DND-41 (cell line): Measurements from ENCODE around the gene SIRT4.

Source experiments
- ATAC-seq: fragments of 200-7000 bp; cut with Tn5 transposase; 3 replicates; pipeline ENCODE4 v1.9.1; 2021; ENCODE audit warnings: low read depth; ENCODE audit not compliant: insufficient read depth
- DNase-seq: peaks from one replicate; pipeline ENCODE4 v3.0.0-alpha.2; 2020
- H2AFZ ChIP-seq: 2 replicates; pipeline ENCODE4 v1.6.0; 2012; ENCODE audit warnings: low read depth, low read length
- H3K27ac ChIP-seq: 2 replicates; pipeline ENCODE4 v1.5.1; 2012; ENCODE audit warnings: low read length, inconsistent platforms
- H3K27me3 ChIP-seq: fragments of 200-600 bp; sonication (generic); 2 replicates; pipeline ENCODE4 v1.6.0; 2012; ENCODE audit warnings: low read length, mild to moderate bottlenecking, inconsistent platforms; ENCODE audit not compliant: insufficient read depth, poor library complexity
- H3K36me3 ChIP-seq: 2 replicates; pipeline ENCODE4 v1.5.1; 2012; ENCODE audit warnings: low read length, inconsistent platforms; ENCODE audit not compliant: insufficient read depth
- H3K4me1 ChIP-seq: 2 replicates; pipeline ENCODE4 v1.5.1; 2012; ENCODE audit warnings: mild to moderate bottlenecking, low read length; ENCODE audit not compliant: insufficient read depth
- H3K4me2 ChIP-seq: 2 replicates; pipeline ENCODE4 v1.6.0; 2012; ENCODE audit warnings: mild to moderate bottlenecking, moderate library complexity, low read length, inconsistent platforms; ENCODE audit not compliant: insufficient read depth
- H3K4me3 ChIP-seq, 2 experiments: fragments of 200-600 bp in 1 of 2; shearing (Covaris generic) in 1 of 2; 2 replicates each; pipeline ENCODE4 v1.5.1; 2012 to 2016; ENCODE audit warnings: inconsistent platforms in 2 of 2, low read length in 2 of 2, mild to moderate bottlenecking in 2 of 2, low read depth in 1 of 2, moderate library complexity in 1 of 2
- H3K79me2 ChIP-seq: 2 replicates; pipeline ENCODE4 v1.6.0; 2012; ENCODE audit warnings: low read length, inconsistent platforms; ENCODE audit not compliant: insufficient read depth
- H3K9ac ChIP-seq: 2 replicates; pipeline ENCODE4 v1.6.0; 2012; ENCODE audit warnings: low read depth, mild to moderate bottlenecking, inconsistent platforms, low read length, moderate library complexity
- H3K9me3 ChIP-seq: 2 replicates; pipeline ENCODE4 v1.5.1; 2012; ENCODE audit warnings: low read length, moderate library complexity, mild to moderate bottlenecking, inconsistent platforms; ENCODE audit not compliant: insufficient read depth, severe bottlenecking
- H4K20me1 ChIP-seq: 2 replicates; pipeline ENCODE4 v1.6.0; 2012; ENCODE audit warnings: low read length; ENCODE audit not compliant: insufficient read depth
- CTCF ChIP-seq: IDR thresholded peaks from 2 replicates; pipeline ENCODE4 v1.5.1; 2012; ENCODE audit warnings: borderline replicate concordance, low read length, moderate library complexity, mild to moderate bottlenecking; ENCODE audit not compliant: poor library complexity, severe bottlenecking; ENCODE audit errors: extremely low read depth
- EZH2 ChIP-seq: IDR thresholded peaks from 3 replicates; pipeline ENCODE4 v1.6.1; 2012; ENCODE audit warnings: borderline replicate concordance, low read depth, mild to moderate bottlenecking, moderate library complexity, low read length, inconsistent platforms; ENCODE audit not compliant: severe bottlenecking

Gene SIRT4

GRCh38 chr12:120339256-120339655 is 37.1 kb downstream of the SIRT4 start:
- no peak for ATAC-seq

GRCh38 chr12:120342175-120343038 is 40.3 kb downstream of the SIRT4 start:
- no peaks in the 10 kb centered on the region for H3K27me3 ChIP-seq
- no peak for DNase-seq
- H3K9ac ChIP-seq = no peak overlapping the region
- peaks cover 7% of the 10 kb centered on the region for H3K9me3 ChIP-seq
- H4K20me1 ChIP-seq = no peaks in the 10 kb centered on the region; the same call in 1 of the 2 replicates
- no peaks in the 10 kb centered on the region for H3K79me2 ChIP-seq
- no peak for ATAC-seq
- no peaks in the 10 kb centered on the region for H3K36me3 ChIP-seq
- H3K4me1 ChIP-seq = no peaks in the 10 kb centered on the region
- no peak overlapping the region for H2AFZ ChIP-seq
- no peak for TF ChIP-seq EZH2
- TF ChIP-seq CTCF = no peak
- H3K4me3 ChIP-seq = no peak overlapping the region
- no peak overlapping the region for H3K4me2 ChIP-seq
- no peak overlapping the region for H3K27ac ChIP-seq

More at GRCh38 chr12:120339256-120339655, 37.1 kb downstream of the SIRT4 start:
- Histone ChIP-seq H3K27ac (no peak overlapping the region), H3K4me1 (no peaks in the 10 kb centered on the region), H3K27me3 (no peaks in the 10 kb centered on the region), H3K4me3 (no peak overlapping the region), H3K36me3 (no peaks in the 10 kb centered on the region), H4K20me1 (no peaks in the 10 kb centered on the region; the same call in 1 of the 2 replicates), H3K4me2 (no peak overlapping the region), H2AFZ (no peak overlapping the region), H3K9me3 (peaks cover 22% of the 10 kb centered on the region), H3K9ac (no peak overlapping the region), H3K79me2 (no peaks in the 10 kb centered on the region)
- no peak for DNase-seq
- TF ChIP-seq CTCF = no peak

GRCh38 chr12:120343039-120343537 is 41.0 kb downstream of the SIRT4 start:
- Histone ChIP-seq H3K36me3 (no peaks in the 10 kb centered on the region), H2AFZ (no peak overlapping the region), H4K20me1 (no peaks in the 10 kb centered on the region; the same call in 1 of the 2 replicates), H3K27ac (no peak overlapping the region), H3K79me2 (no peaks in the 10 kb centered on the region), H3K4me1 (no peaks in the 10 kb centered on the region), H3K4me2 (no peak overlapping the region), H3K27me3 (no peaks in the 10 kb centered on the region), H3K4me3 (no peak overlapping the region), H3K9me3 (no peaks in the 10 kb centered on the region), H3K9ac (no peak overlapping the region)
- TF ChIP-seq EZH2 (no peak), CTCF (no peak)
- DNase-seq = no peak
- ATAC-seq = no peak
